Measurements from ENCODE around the gene FRAT2. TPM values are rescaled to one million over a fixed set of nuclear protein-coding genes. Genes with fewer than 3 reads are reported as not detected.

FRAT2 gene
- total RNA-seq, 1 donor from 2014 or later: 8.6 TPM

DNA sequence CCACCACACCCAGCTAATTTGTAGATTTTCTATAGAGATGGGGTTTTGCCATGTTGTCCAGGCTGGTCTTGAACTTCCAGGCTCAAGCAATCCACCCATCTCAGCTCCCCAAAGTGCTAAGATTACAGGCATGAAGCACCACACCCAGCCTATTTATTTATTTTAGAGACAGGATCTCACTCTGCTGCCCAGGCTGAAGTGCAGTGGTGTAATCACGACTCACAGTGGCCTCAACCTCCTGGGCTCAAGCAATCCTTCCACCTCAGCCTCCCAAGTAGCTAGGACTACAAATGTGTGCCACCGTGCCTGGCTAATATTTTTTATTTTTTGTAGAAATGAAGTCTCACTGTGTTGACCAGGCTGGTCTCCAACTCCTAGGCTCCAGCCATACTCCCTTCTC, 6.9 kb upstream of the FRAT2 start:
- TF ChIP-seq, protein P1, sequence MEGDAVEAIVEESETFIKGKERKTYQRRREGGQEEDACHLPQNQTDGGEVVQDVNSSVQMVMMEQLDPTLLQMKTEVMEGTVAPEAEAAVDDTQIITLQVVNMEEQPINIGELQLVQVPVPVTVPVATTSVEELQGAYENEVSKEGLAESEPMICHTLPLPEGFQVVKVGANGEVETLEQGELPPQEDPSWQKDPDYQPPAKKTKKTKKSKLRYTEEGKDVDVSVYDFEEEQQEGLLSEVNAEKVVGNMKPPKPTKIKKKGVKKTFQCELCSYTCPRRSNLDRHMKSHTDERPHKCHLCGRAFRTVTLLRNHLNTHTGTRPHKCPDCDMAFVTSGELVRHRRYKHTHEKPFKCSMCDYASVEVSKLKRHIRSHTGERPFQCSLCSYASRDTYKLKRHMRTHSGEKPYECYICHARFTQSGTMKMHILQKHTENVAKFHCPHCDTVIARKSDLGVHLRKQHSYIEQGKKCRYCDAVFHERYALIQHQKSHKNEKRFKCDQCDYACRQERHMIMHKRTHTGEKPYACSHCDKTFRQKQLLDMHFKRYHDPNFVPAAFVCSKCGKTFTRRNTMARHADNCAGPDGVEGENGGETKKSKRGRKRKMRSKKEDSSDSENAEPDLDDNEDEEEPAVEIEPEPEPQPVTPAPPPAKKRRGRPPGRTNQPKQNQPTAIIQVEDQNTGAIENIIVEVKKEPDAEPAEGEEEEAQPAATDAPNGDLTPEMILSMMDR (conservative IDR thresholded peaks at IDR 0.05): no peak
- Mint-ChIP-seq H3K36me3 (ENCODE audit: low read depth) (no peaks in the 10 kb centered on the region), H3K27me3 (ENCODE audit: low read depth) (peaks cover 49% of the 10 kb centered on the region), H3K4me1 (peaks cover 17% of the 10 kb centered on the region), H3K27ac (ENCODE audit: unreplicated experiment) (no peak overlapping the region), H3K9me3 (no peaks in the 10 kb centered on the region), H3K4me3 (no peak overlapping the region)
- DNase-seq (ENCODE audit: low read depth, low spot score): no peak

GRCh38 chr10:97338041-97338440, 3.5 kb upstream of the FRAT2 start:
- Mint-ChIP-seq H3K27ac (ENCODE audit: unreplicated experiment) (no peak overlapping the region), H3K4me1 (peaks cover 25% of the 10 kb centered on the region), H3K36me3 (ENCODE audit: low read depth) (peaks cover 3% of the 10 kb centered on the region), H3K4me3 (peak overlapping the region; percentile 81), H3K9me3 (no peaks in the 10 kb centered on the region), H3K27me3 (ENCODE audit: low read depth) (peaks cover 67% of the 10 kb centered on the region)
- no peak for DNase-seq (ENCODE audit: low read depth, low spot score)
- TF ChIP-seq, protein P1 (conservative IDR thresholded peaks at IDR 0.05): no peak

- H3K36me3 Mint-ChIP-seq (ENCODE audit: low read depth): peaks cover 5% of the 10 kb centered on the region
- peak overlapping the region; percentile 81 for H3K4me3 Mint-ChIP-seq
- peaks cover 34% of the 10 kb centered on the region for H3K4me1 Mint-ChIP-seq
- H3K27me3 Mint-ChIP-seq (ENCODE audit: low read depth): peaks cover 76% of the 10 kb centered on the region
- TF ChIP-seq, protein P1 (conservative IDR thresholded peaks at IDR 0.05): no peak
- DNase-seq (ENCODE audit: low read depth, low spot score): no peak
- H3K27ac Mint-ChIP-seq (ENCODE audit: unreplicated experiment): no peak overlapping the region
- H3K9me3 Mint-ChIP-seq: no peaks in the 10 kb centered on the region
These were observed 2.7 kb upstream of the FRAT2 start for GRCh38 chr10:97336942-97337831.

GRCh38 chr10:97336446-97336845, 1.9 kb upstream of the FRAT2 start:
- peaks cover 75% of the 10 kb centered on the region for H3K27me3 Mint-ChIP-seq (ENCODE audit: low read depth)
- H3K9me3 Mint-ChIP-seq: no peaks in the 10 kb centered on the region
- H3K4me3 Mint-ChIP-seq: peak overlapping the region; percentile 81
- H3K4me1 Mint-ChIP-seq: peaks cover 37% of the 10 kb centered on the region
- peaks cover 5% of the 10 kb centered on the region for H3K36me3 Mint-ChIP-seq (ENCODE audit: low read depth)
- no peak for DNase-seq (ENCODE audit: low read depth, low spot score)
- TF ChIP-seq, protein P1 (conservative IDR thresholded peaks at IDR 0.05): no peak
- H3K27ac Mint-ChIP-seq (ENCODE audit: unreplicated experiment): no peak overlapping the region

GRCh38 chr10:97336006-97336405, 1.5 kb upstream of the FRAT2 start:
- Mint-ChIP-seq H3K4me3 (peak overlapping the region; percentile 81), H3K36me3 (ENCODE audit: low read depth) (peaks cover 5% of the 10 kb centered on the region), H3K27me3 (ENCODE audit: low read depth) (peaks cover 79% of the 10 kb centered on the region), H3K27ac (ENCODE audit: unreplicated experiment) (no peak overlapping the region), H3K4me1 (peaks cover 37% of the 10 kb centered on the region), H3K9me3 (no peaks in the 10 kb centered on the region)
- TF ChIP-seq, protein P1 (conservative IDR thresholded peaks at IDR 0.05): no peak
- no peak for DNase-seq (ENCODE audit: low read depth, low spot score)

All from neural crest cell (in vitro differentiated cells).